Lower lobe of right lung (tissue), 2 donors: ENCODE data around the gene EIF4E1B. TPM values are rescaled to one million over a fixed set of nuclear protein-coding genes. Genes with fewer than 3 reads are reported as not detected.

Experiments
- ATAC-seq, 2 donors: fragments of 200-7000 bp; cut with Tn5 transposase; one replicate each; pipeline ENCODE4 v1.9.1; 2020 to 2022; ENCODE audit warnings: mild to moderate bottlenecking in 2 of 2, moderate library complexity in 2 of 2
- DNase-seq: peaks from one replicate; pipeline ENCODE4 v3.0.0-alpha.2; 2020
- H3K27ac ChIP-seq: fragments of 200-600 bp; one replicate; pipeline ENCODE4 v1.8.0; 2022
- H3K27me3 ChIP-seq: fragments of 200-600 bp; one replicate; pipeline ENCODE4 v1.8.0; 2022; ENCODE audit warnings: low read depth
- H3K36me3 ChIP-seq: fragments of 200-600 bp; one replicate; pipeline ENCODE4 v1.8.0; 2022; ENCODE audit warnings: mild to moderate bottlenecking
- H3K4me1 ChIP-seq: fragments of 200-600 bp; one replicate; pipeline ENCODE4 v1.8.0; 2022
- H3K4me3 ChIP-seq: fragments of 200-600 bp; one replicate; pipeline ENCODE4 v1.8.0; 2022; ENCODE audit warnings: mild to moderate bottlenecking
- H3K9me3 ChIP-seq: fragments of 200-600 bp; one replicate; pipeline ENCODE4 v1.8.0; 2022
- intact Hi-C: fragments of 100-400 bp; cut with DNase I; formaldehyde crosslinking; loops from one replicate; pipeline ENCODE4 v1.11.0; 2022
- total RNA-seq: library from RNA; stranded (reverse); fragmentation: NEBNext Ultra II Directional; extraction: Animal tissue kit (Norgen Biotek cat#: 25700); gene quantifications from one replicate; pipeline ENCODE4 v1.2.1, GENCODE V29; 2021
- TF ChIP-seq, protein P1 (sequence below): fragments of 200-600 bp; IDR thresholded peaks from one replicate; pipeline ENCODE4 v1.8.0; 2022; ENCODE audit warnings: antibody characterized with exemption, mild to moderate bottlenecking
- donor health status: DM: no; HTN: yes; CAD: no; lungs with severe emphysema.

Gene EIF4E1B
- total RNA-seq, 1 donor from 2014 or later = not detected

DNA sequence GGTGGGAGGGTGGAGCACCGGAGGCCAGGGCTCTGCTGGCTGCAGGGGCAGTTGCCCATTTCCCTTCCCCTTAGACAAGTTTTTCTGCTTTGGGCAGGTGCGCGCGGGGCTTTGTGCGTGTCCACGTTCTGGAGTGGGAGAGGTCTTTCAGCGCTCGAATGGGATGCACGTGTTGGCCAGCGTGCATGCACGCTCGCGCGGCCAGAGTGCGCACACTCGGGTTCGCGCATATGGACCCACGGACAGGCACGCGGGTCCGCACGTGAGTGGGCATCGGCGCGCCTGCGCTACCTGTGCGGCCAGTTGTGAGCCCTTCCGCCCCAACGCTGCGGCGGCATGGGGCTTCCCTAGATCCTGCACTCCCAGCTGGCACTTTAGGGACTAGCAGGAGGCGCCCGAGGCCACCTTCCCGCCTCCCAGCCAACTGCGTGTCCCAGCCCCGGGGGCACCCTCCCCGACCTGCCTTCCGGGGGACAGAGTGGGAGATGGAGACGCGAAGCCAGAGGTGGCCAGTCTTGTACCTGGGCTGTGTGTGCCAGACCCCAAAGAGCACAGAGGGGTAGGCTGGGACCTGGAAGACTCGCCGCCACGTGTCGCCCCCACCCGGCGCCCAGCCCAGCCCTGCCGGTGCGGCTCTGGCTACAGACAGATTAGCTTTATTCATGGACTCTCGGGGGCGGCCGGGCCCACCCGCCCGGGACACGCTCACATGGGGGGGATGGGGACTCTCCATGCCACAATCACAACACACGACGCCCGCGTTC lies 10.7 kb upstream of the EIF4E1B start:
- no peaks in the 10 kb centered on the region for H3K9me3 ChIP-seq
- DNase-seq = no peak
- no peak overlapping the region for H3K27ac ChIP-seq
- intact Hi-C loops = no loop called here
- no peak for ATAC-seq
- peaks cover 70% of the 10 kb centered on the region for H3K27me3 ChIP-seq
- no peak overlapping the region for H3K4me3 ChIP-seq
- H3K36me3 ChIP-seq = no peaks in the 10 kb centered on the region
- TF ChIP-seq, protein P1, sequence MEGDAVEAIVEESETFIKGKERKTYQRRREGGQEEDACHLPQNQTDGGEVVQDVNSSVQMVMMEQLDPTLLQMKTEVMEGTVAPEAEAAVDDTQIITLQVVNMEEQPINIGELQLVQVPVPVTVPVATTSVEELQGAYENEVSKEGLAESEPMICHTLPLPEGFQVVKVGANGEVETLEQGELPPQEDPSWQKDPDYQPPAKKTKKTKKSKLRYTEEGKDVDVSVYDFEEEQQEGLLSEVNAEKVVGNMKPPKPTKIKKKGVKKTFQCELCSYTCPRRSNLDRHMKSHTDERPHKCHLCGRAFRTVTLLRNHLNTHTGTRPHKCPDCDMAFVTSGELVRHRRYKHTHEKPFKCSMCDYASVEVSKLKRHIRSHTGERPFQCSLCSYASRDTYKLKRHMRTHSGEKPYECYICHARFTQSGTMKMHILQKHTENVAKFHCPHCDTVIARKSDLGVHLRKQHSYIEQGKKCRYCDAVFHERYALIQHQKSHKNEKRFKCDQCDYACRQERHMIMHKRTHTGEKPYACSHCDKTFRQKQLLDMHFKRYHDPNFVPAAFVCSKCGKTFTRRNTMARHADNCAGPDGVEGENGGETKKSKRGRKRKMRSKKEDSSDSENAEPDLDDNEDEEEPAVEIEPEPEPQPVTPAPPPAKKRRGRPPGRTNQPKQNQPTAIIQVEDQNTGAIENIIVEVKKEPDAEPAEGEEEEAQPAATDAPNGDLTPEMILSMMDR = no peak
- H3K4me1 ChIP-seq = peaks cover 18% of the 10 kb centered on the region

DNA sequence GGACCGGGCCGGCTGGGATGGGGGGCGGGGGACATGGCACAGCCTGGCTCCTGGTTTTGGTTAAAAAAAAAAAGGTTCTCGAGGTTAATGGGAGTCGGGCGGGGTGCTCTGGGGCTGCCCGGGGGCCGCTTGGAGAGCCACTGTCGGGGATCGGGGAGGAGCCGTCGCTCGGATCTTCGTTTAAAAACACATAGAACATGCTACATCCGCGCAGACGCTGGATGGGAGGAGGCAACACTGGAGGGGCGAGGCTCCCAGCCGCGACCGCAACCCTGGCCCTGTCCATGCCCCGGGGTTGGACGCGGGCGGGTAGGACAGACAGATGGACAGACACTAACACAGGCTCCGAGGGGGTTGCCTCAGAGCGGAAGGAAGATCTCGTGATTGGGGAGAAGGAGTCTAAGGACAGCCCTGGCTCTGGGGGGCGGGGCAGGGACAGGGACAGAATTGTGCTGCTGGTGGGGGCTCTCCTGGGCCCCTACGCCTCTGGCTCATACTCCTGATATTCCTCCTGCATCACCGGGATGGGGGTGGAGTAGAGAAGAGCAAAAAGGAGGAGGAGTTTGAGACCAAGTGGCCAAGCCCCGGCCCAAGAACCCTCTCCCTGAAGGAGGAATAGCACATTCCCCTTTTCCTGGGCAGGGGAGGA lies 10.0 kb upstream of the EIF4E1B start:
- peak; percentile 40 for ATAC-seq
- Histone ChIP-seq H3K27me3 (peaks cover 77% of the 10 kb centered on the region), H3K9me3 (no peaks in the 10 kb centered on the region), H3K36me3 (no peaks in the 10 kb centered on the region), H3K4me1 (peaks cover 18% of the 10 kb centered on the region), H3K4me3 (peak overlapping the region; percentile 11), H3K27ac (no peak overlapping the region)
- DNase-seq = no peak
- intact Hi-C loops = no loop called here
- TF ChIP-seq, protein P1 = no peak

DNA sequence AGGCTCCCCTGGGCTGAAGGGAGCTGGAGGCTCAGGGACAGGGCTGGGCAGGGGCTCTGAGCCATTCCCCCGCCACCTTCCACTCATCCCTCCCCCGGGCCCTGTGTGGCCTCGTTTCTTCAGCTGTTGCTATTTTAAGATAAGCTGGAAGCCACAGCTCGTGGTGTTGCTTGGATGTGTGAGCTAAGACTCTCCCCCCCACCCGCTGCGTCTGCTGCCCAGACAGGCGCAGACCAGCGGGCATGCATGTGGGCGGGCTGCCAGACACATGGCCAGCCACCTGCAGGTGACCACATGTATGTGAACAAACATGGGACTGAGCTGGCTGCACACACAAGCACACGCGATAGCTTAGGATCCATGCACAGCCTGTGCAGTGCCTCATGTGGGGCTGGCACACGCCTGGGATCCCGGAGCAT lies 8.8 kb upstream of the EIF4E1B start:
- H3K36me3 ChIP-seq = no peaks in the 10 kb centered on the region
- DNase-seq (no peak), ATAC-seq (no peak)
- no peak overlapping the region for H3K27ac ChIP-seq
- intact Hi-C loops = no loop called here
- TF ChIP-seq, protein P1 = no peak
- no peak overlapping the region for H3K4me3 ChIP-seq
- peaks cover 86% of the 10 kb centered on the region for H3K27me3 ChIP-seq
- H3K9me3 ChIP-seq = no peaks in the 10 kb centered on the region
- peaks cover 18% of the 10 kb centered on the region for H3K4me1 ChIP-seq

DNA sequence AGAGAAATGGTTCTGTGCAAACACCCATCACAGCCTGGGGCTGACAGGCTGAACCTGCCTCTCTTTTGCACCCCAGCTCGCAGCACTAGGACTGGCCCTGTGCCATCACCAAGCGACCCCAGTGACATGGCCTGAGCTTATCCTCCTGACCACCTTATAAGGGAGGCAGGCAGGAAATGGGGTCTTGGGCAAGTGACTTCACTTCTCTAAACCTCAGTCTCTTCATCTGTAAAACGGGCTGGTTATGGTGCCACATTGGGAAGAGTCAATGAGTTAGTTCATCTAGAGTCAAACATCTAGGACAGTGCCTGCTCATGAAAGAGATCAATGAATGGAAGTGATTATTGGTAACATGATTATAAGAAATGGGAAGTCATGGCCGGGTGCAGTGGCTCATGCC lies 6.3 kb upstream of the EIF4E1B start:
- Histone ChIP-seq H3K27ac (no peak overlapping the region), H3K9me3 (no peaks in the 10 kb centered on the region), H3K4me1 (peaks cover 15% of the 10 kb centered on the region), H3K36me3 (no peaks in the 10 kb centered on the region), H3K4me3 (no peak overlapping the region), H3K27me3 (peaks cover 92% of the 10 kb centered on the region)
- DNase-seq (no peak), ATAC-seq (no peak)
- intact Hi-C loops = no loop called here
- TF ChIP-seq, protein P1 = no peak

DNA sequence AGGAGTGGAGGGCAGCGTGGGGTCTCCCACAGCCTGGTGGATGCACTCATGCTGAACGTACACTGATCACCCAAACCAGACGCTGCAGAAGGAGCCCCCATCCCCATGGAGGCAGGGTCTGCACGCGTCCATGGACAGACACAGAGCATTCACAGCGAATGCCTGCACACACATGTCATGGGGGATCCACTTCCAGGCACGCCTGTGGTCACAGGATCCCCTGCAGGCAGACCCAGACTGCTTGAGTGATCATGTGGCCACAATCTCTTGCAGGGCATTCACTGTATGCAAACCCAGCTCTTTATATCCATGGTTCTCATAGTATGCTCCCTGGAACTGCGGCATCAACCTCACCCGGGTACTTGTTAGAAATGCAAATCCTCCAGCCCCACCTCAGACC lies 5.5 kb upstream of the EIF4E1B start:
- intact Hi-C loops = no loop called here
- DNase-seq (no peak), ATAC-seq (no peak)
- Histone ChIP-seq H3K9me3 (no peaks in the 10 kb centered on the region), H3K4me1 (peaks cover 12% of the 10 kb centered on the region), H3K27me3 (peaks cover 92% of the 10 kb centered on the region), H3K36me3 (no peaks in the 10 kb centered on the region), H3K27ac (no peak overlapping the region), H3K4me3 (no peak overlapping the region)
- TF ChIP-seq, protein P1 = no peak
